IMR-90 (cell line): ENCODE data around the gene TPST1. TPM values are rescaled to one million over a fixed set of nuclear protein-coding genes. Genes with fewer than 3 reads are reported as not detected.

Source experiments
- ATAC-seq: fragments of 200-7000 bp; cut with Tn5 transposase; 2 replicates; pipeline ENCODE4 v1.9.1; 2020; ENCODE audit warnings: low read depth, mild to moderate bottlenecking, moderate library complexity
- BruUV-seq: library from RNA; stranded (reverse); fragments of 400-500 nt; replicated peaks from 2 replicates; lab custom pipeline; 2021; lab: Mats Ljungman, UMichigan
- CTCF ChIA-PET: fragments of 300-600 bp; formaldehyde crosslinking; extraction: SDS; loops from one replicate; lab custom pipeline; 2021; ENCODE audit warnings: antibody characterized with exemption; lab: Yijun Ruan, JAX
- POLR2A ChIA-PET: fragments of 300-600 bp; sonication (Branson Sonifier 250); formaldehyde crosslinking; loops from one replicate; lab custom pipeline; 2022; ENCODE audit warnings: antibody characterized with exemption; ENCODE audit not compliant: unreplicated experiment; lab: Charles Lee
- DNase-seq: peaks from one replicate; pipeline ENCODE4 v3.0.0; 2013
- H2AFZ ChIP-seq: replicated peaks from 2 replicates; pipeline ENCODE3; 2013; ENCODE audit warnings: low read length, mild to moderate bottlenecking; ENCODE audit not compliant: poor library complexity
- H2AK5ac ChIP-seq: 2 replicates; pipeline ENCODE4 v1.6.1; 2013; ENCODE audit warnings: low read depth, low read length, inconsistent platforms
- H2AK9ac ChIP-seq: replicated peaks from 2 replicates; pipeline ENCODE3; 2013; ENCODE audit warnings: mild to moderate bottlenecking, low read depth, low read length, moderate library complexity; ENCODE audit not compliant: poor library complexity
- H2BK120ac ChIP-seq: 2 replicates; pipeline ENCODE4 v1.6.1; 2013; ENCODE audit warnings: low read depth, low read length, inconsistent platforms
- H2BK15ac ChIP-seq: 3 replicates; pipeline ENCODE4 v1.6.1; 2013; ENCODE audit warnings: low read depth, low read length, inconsistent platforms
- H2BK20ac ChIP-seq: 2 replicates; pipeline ENCODE4 v1.6.1; 2013; ENCODE audit warnings: low read depth, mild to moderate bottlenecking, inconsistent platforms, low read length, moderate library complexity
- H2BK5ac ChIP-seq: 2 replicates; pipeline ENCODE4 v1.6.1; 2013; ENCODE audit warnings: mild to moderate bottlenecking, low read depth, low read length, inconsistent platforms; ENCODE audit not compliant: poor library complexity, severe bottlenecking
- H3K14ac ChIP-seq: replicated peaks from 2 replicates; pipeline ENCODE4 v1.6.1; 2013; ENCODE audit warnings: low read depth, low read length, inconsistent platforms
- H3K18ac ChIP-seq: 2 replicates; pipeline ENCODE4 v1.6.1; 2013; ENCODE audit warnings: low read depth, low read length, control low read depth
- H3K23ac ChIP-seq: 2 replicates; pipeline ENCODE4 v1.6.1; 2013; ENCODE audit warnings: low read depth, low read length, inconsistent platforms
- H3K27ac ChIP-seq: 2 replicates; pipeline ENCODE4 v1.5.1; 2013; ENCODE audit warnings: mild to moderate bottlenecking, control low read depth, low read length; ENCODE audit not compliant: insufficient read depth
- H3K27me3 ChIP-seq: 2 replicates; pipeline ENCODE4 v1.6.1; 2013; ENCODE audit warnings: low read length; ENCODE audit not compliant: control insufficient read depth, insufficient read depth
- H3K36me3 ChIP-seq: 2 replicates; pipeline ENCODE4 v1.6.1; 2013; ENCODE audit warnings: low read length, mixed read lengths; ENCODE audit not compliant: control insufficient read depth, insufficient read depth
- H3K4ac ChIP-seq: 2 replicates; pipeline ENCODE4 v1.6.1; 2013; ENCODE audit warnings: low read depth, low read length, inconsistent platforms
- H3K4me1 ChIP-seq: 2 replicates; pipeline ENCODE4 v1.6.1; 2013; ENCODE audit warnings: low read length, mixed read lengths; ENCODE audit not compliant: control insufficient read depth, insufficient read depth
- H3K4me2 ChIP-seq: 2 replicates; pipeline ENCODE4 v1.6.1; 2013; ENCODE audit warnings: low read depth, mild to moderate bottlenecking, control low read depth, low read length, moderate library complexity
- H3K4me3 ChIP-seq: 2 replicates; pipeline ENCODE4 v1.5.1; 2013; ENCODE audit warnings: low read depth, mild to moderate bottlenecking, control low read depth, low read length, moderate library complexity; ENCODE audit not compliant: insufficient read depth
- H3K56ac ChIP-seq: 2 replicates; pipeline ENCODE4 v1.6.1; 2013; ENCODE audit warnings: low read length, inconsistent platforms; ENCODE audit not compliant: insufficient read depth; ENCODE audit errors: extremely low read depth
- H3K79me1 ChIP-seq, 2 experiments: 2 replicates each; pipeline ENCODE4 v1.6.1; 2013; ENCODE audit warnings: low read length in 2 of 2, inconsistent platforms in 1 of 2, low read depth in 1 of 2
- H3K9ac ChIP-seq: 2 replicates; pipeline ENCODE4 v1.6.1; 2013; ENCODE audit warnings: low read depth, low read length, control low read depth
- H3K9me1 ChIP-seq: 2 replicates; pipeline ENCODE4 v1.6.1; 2013; ENCODE audit warnings: low read length, inconsistent platforms; ENCODE audit not compliant: insufficient read depth
- H3K9me3 ChIP-seq: 2 replicates; pipeline ENCODE4 v1.6.1; 2013; ENCODE audit warnings: low read length; ENCODE audit not compliant: control insufficient read depth, insufficient read depth
- H4K20me1 ChIP-seq: 2 replicates; pipeline ENCODE4 v1.6.1; 2013; ENCODE audit warnings: low read length, inconsistent platforms; ENCODE audit not compliant: insufficient read depth
- H4K5ac ChIP-seq: 2 replicates; pipeline ENCODE4 v1.6.1; 2013; ENCODE audit warnings: mild to moderate bottlenecking, low read depth, low read length, control low read depth
- H4K8ac ChIP-seq, 2 experiments: 2 replicates each; pipeline ENCODE4 v1.6.1; 2013; ENCODE audit warnings: low read depth in 2 of 2, low read length in 2 of 2, control low read depth in 1 of 2, inconsistent platforms in 1 of 2
- H4K91ac ChIP-seq: 2 replicates; pipeline ENCODE4 v1.6.1; 2013; ENCODE audit warnings: low read depth, low read length, inconsistent platforms; ENCODE audit not compliant: insufficient read depth
- BHLHE40 ChIP-seq: fragments of 150-350 bp; IDR thresholded peaks from 2 replicates; pipeline ENCODE4 v1.6.1; 2016; ENCODE audit warnings: mild to moderate bottlenecking, low read depth, low read length
- CEBPB ChIP-seq: IDR thresholded peaks from 2 replicates; pipeline ENCODE4 v1.6.1; 2012; ENCODE audit warnings: low read depth, low read length, improper control_type of control experiment
- CHD1 ChIP-seq: IDR thresholded peaks from 2 replicates; pipeline ENCODE4 v1.6.1; 2012; ENCODE audit warnings: low read depth, low read length, improper control_type of control experiment
- ELK1 ChIP-seq: fragments of 150-350 bp; IDR thresholded peaks from 2 replicates; pipeline ENCODE4 v1.6.1; 2016; ENCODE audit warnings: low read depth, mild to moderate bottlenecking, low read length, moderate library complexity, borderline replicate concordance
- FOS ChIP-seq: fragments of 150-350 bp; IDR thresholded peaks from 2 replicates; pipeline ENCODE4 v1.6.1; 2016; ENCODE audit warnings: low read depth, low read length
- MAFK ChIP-seq: IDR thresholded peaks from 2 replicates; pipeline ENCODE4 v1.6.1; 2012; ENCODE audit warnings: low read depth, low read length, improper control_type of control experiment
- MAZ ChIP-seq: IDR thresholded peaks from 2 replicates; pipeline ENCODE4 v1.6.1; 2012; ENCODE audit warnings: low read depth, mild to moderate bottlenecking, low read length, improper control_type of control experiment, moderate library complexity, borderline replicate concordance
- MXI1 ChIP-seq: IDR thresholded peaks from 2 replicates; pipeline ENCODE4 v1.6.1; 2012; ENCODE audit warnings: low read depth, mild to moderate bottlenecking, low read length, moderate library complexity, borderline replicate concordance
- NFE2L2 ChIP-seq: fragments of 150-350 bp; IDR thresholded peaks from 2 replicates; pipeline ENCODE4 v1.6.1; 2016; ENCODE audit warnings: low read depth, mild to moderate bottlenecking, low read length
- POLR2A ChIP-seq: IDR thresholded peaks from 2 replicates; pipeline ENCODE4 v1.6.1; 2012; ENCODE audit warnings: mild to moderate bottlenecking, low read depth, low read length
- RAD21 ChIP-seq: IDR thresholded peaks from 2 replicates; pipeline ENCODE4 v1.6.1; 2012; ENCODE audit warnings: low read length, improper control_type of control experiment
- RCOR1 ChIP-seq: IDR thresholded peaks from 2 replicates; pipeline ENCODE4 v1.6.1; 2012; ENCODE audit warnings: mild to moderate bottlenecking, low read length, improper control_type of control experiment; ENCODE audit not compliant: insufficient replicate concordance
- RFX5 ChIP-seq: IDR thresholded peaks from 2 replicates; pipeline ENCODE4 v1.8.0; 2012; ENCODE audit warnings: low read depth, mild to moderate bottlenecking, low read length, moderate library complexity
- SMC3 ChIP-seq: fragments of 150-350 bp; IDR thresholded peaks from 2 replicates; pipeline ENCODE4 v1.6.1; 2016; ENCODE audit warnings: low read depth, mild to moderate bottlenecking, antibody characterized with exemption, low read length, moderate library complexity
- WGBS, 2 experiments: methylation state at CpG; one replicate each; pipeline versions ENCODE4 v1.1.5 to v1.1.7; 2013; ENCODE audit warnings: missing lambda C conversion rate in 2 of 2; ENCODE audit not compliant: insufficient read length in 1 of 2; ENCODE audit errors: extremely low coverage in 2 of 2; 5-methylcytosine and 5-hydroxymethylcytosine counted together
- dilution Hi-C: fragments of 300-500 bp; cut with HindIII; formaldehyde crosslinking; loops from one replicate; pipeline ENCODE4 v1.14.3; 2018; ENCODE audit warnings: low sequenced_read_pairs; ENCODE audit not compliant: unreplicated experiment
- in situ Hi-C: fragments of 300-500 bp; cut with MboI; formaldehyde crosslinking; loops from 3 replicates; pipeline ENCODE4 v1.14.3; 2019; ENCODE audit warnings: low sequenced_read_pairs, inconsistent platforms, mixed read lengths
- intact Hi-C: fragments of 100-400 bp; cut with micrococcal nuclease; formaldehyde crosslinking; loops from 2 replicates; pipeline ENCODE4 v1.10.0; 2022
- polyA plus RNA-seq, 3 experiments: library from polyadenylated mRNA; depleted of rRNA; stranded (reverse); fragments of >200 nt; gene quantifications; 2 replicates each; pipeline ENCODE4 v1.2.3, GENCODE V29; 2012; ENCODE audit warnings: low replicate concordance in 1 of 3
- total RNA-seq: library from RNA; depleted of rRNA; stranded (reverse); fragments of >200 nt; gene quantifications from 2 replicates; pipeline ENCODE4 v1.2.3, GENCODE V29; 2012
- TF ChIP-seq, protein P1 (sequence below): fragments of 150-350 bp; IDR thresholded peaks from 2 replicates; pipeline ENCODE4 v1.6.1; 2017; ENCODE audit warnings: mild to moderate bottlenecking, antibody characterized with exemption, low read length, low read depth
- TF ChIP-seq, protein P2 (sequence below): conservative IDR thresholded peaks from 2 replicates; pipeline ENCODE4 v1.5.1; 2012; ENCODE audit warnings: mild to moderate bottlenecking, low read depth, low read length, improper control_type of control experiment

Gene TPST1
- total and polyA plus RNA-seq, 2 of the 4 experiments (the other 2 are of a cell fraction): 37.7 to 58.6 TPM

GRCh38 chr7:66219805-66220204 lies 14.7 kb downstream of the TPST1 start:
- CTCF ChIA-PET: no interaction called here
- peaks cover 7% of the 10 kb centered on the region for H3K4me1 ChIP-seq
- H3K27me3 ChIP-seq: no peaks in the 10 kb centered on the region
- H2BK120ac ChIP-seq: no peak overlapping the region
- DNase-seq: no peak
- WGBS, 2 experiments: no CpG with 5 or more reads among the region's 1 CpG
- H3K9ac ChIP-seq: no peak overlapping the region
- H4K91ac ChIP-seq: no peak overlapping the region
- peaks cover 12% of the 10 kb centered on the region for H3K9me1 ChIP-seq
- no peak overlapping the region for H2AK9ac ChIP-seq
- H4K20me1 ChIP-seq: peaks cover 37% of the 10 kb centered on the region
- H3K4me2 ChIP-seq: no peak overlapping the region
- no peak overlapping the region for H3K18ac ChIP-seq
- no peak overlapping the region for H3K4me3 ChIP-seq
- no peak overlapping the region for H3K27ac ChIP-seq
- H3K56ac ChIP-seq: no peak overlapping the region
- dilution Hi-C loops: no loop called here
- no peak overlapping the region for H2BK15ac ChIP-seq
- no peak overlapping the region for H4K8ac ChIP-seq
- no TSS peak for BruUV-seq
- POLR2A ChIA-PET: no interaction called here
- in situ Hi-C loops: no loop called here
- intact Hi-C loops: no loop called here
- H2AFZ ChIP-seq: no peak overlapping the region
- no peaks in the 10 kb centered on the region for H3K9me3 ChIP-seq
- no peak overlapping the region for H3K14ac ChIP-seq
- no peak for ATAC-seq
- peaks cover 21 to 49% of the 10 kb centered on the region in 2 experiments for H3K79me1 ChIP-seq
- H2BK5ac ChIP-seq: no peak overlapping the region
- H3K23ac ChIP-seq: no peak overlapping the region
- no peak overlapping the region for H2BK20ac ChIP-seq
- H4K5ac ChIP-seq: no peak overlapping the region
- H3K36me3 ChIP-seq: peaks cover 4% of the 10 kb centered on the region; the same call in 1 of the 2 replicates
- no peak overlapping the region for H2AK5ac ChIP-seq
- H3K4ac ChIP-seq: no peak overlapping the region
- TF ChIP-seq BHLHE40: no peak
- no peak for TF ChIP-seq SMC3
- TF ChIP-seq NFE2L2: no peak
- TF ChIP-seq, protein P1, sequence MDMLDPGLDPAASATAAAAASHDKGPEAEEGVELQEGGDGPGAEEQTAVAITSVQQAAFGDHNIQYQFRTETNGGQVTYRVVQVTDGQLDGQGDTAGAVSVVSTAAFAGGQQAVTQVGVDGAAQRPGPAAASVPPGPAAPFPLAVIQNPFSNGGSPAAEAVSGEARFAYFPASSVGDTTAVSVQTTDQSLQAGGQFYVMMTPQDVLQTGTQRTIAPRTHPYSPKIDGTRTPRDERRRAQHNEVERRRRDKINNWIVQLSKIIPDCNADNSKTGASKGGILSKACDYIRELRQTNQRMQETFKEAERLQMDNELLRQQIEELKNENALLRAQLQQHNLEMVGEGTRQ: no peak
- TF ChIP-seq RCOR1: no peak
- TF ChIP-seq ELK1: no peak
- TF ChIP-seq, protein P2, sequence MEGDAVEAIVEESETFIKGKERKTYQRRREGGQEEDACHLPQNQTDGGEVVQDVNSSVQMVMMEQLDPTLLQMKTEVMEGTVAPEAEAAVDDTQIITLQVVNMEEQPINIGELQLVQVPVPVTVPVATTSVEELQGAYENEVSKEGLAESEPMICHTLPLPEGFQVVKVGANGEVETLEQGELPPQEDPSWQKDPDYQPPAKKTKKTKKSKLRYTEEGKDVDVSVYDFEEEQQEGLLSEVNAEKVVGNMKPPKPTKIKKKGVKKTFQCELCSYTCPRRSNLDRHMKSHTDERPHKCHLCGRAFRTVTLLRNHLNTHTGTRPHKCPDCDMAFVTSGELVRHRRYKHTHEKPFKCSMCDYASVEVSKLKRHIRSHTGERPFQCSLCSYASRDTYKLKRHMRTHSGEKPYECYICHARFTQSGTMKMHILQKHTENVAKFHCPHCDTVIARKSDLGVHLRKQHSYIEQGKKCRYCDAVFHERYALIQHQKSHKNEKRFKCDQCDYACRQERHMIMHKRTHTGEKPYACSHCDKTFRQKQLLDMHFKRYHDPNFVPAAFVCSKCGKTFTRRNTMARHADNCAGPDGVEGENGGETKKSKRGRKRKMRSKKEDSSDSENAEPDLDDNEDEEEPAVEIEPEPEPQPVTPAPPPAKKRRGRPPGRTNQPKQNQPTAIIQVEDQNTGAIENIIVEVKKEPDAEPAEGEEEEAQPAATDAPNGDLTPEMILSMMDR: no peak
- no peak for TF ChIP-seq RFX5
- TF ChIP-seq FOS: no peak
- TF ChIP-seq MXI1: no peak
- TF ChIP-seq CHD1: no peak
- no peak for TF ChIP-seq CEBPB
- TF ChIP-seq RAD21: no peak
- no peak for TF ChIP-seq MAZ
- TF ChIP-seq MAFK: no peak
- TF ChIP-seq POLR2A: no peak
